NT2/D1 (cell line): ENCODE measurements around the gene HSD17B1.

Experiments
- DNase-seq: peaks from one replicate; pipeline ENCODE4 v3.0.0-alpha.2; 2011; ENCODE audit warnings: low read depth, low spot score
- H3K27me3 ChIP-seq: 2 replicates; pipeline ENCODE4 v1.6.0; 2011; ENCODE audit warnings: mild to moderate bottlenecking; ENCODE audit not compliant: insufficient read length, insufficient read depth
- H3K36me3 ChIP-seq: 2 replicates; pipeline ENCODE4 v1.6.1; 2011; ENCODE audit warnings: mild to moderate bottlenecking, low read length, mixed read lengths; ENCODE audit not compliant: insufficient read depth, insufficient read length
- H3K4me1 ChIP-seq: 2 replicates; pipeline ENCODE4 v1.5.1; 2011; ENCODE audit not compliant: insufficient read depth, insufficient read length
- H3K4me3 ChIP-seq: 2 replicates; pipeline ENCODE4 v1.5.1; 2011; ENCODE audit warnings: low read depth; ENCODE audit not compliant: insufficient read length
- H3K9ac ChIP-seq: 2 replicates; pipeline ENCODE4 v1.6.0; 2011; ENCODE audit warnings: low read depth; ENCODE audit not compliant: insufficient read length
- H3K9me3 ChIP-seq: 2 replicates; pipeline ENCODE4 v1.5.1; 2011; ENCODE audit warnings: mild to moderate bottlenecking, low read length; ENCODE audit not compliant: insufficient read depth
- SUZ12 ChIP-seq: IDR thresholded peaks from 2 replicates; pipeline ENCODE4 v1.6.1; 2011; ENCODE audit not compliant: insufficient read length, insufficient read depth; ENCODE audit errors: extremely low read depth
- YY1 ChIP-seq: IDR thresholded peaks from 2 replicates; pipeline ENCODE4 v1.6.1; 2011; ENCODE audit not compliant: insufficient read length, insufficient read depth
- ZNF274 ChIP-seq: IDR thresholded peaks from 2 replicates; pipeline ENCODE4 v1.6.1; 2011; ENCODE audit warnings: mild to moderate bottlenecking, low read depth, low read length

The HSD17B1 gene

DNA sequence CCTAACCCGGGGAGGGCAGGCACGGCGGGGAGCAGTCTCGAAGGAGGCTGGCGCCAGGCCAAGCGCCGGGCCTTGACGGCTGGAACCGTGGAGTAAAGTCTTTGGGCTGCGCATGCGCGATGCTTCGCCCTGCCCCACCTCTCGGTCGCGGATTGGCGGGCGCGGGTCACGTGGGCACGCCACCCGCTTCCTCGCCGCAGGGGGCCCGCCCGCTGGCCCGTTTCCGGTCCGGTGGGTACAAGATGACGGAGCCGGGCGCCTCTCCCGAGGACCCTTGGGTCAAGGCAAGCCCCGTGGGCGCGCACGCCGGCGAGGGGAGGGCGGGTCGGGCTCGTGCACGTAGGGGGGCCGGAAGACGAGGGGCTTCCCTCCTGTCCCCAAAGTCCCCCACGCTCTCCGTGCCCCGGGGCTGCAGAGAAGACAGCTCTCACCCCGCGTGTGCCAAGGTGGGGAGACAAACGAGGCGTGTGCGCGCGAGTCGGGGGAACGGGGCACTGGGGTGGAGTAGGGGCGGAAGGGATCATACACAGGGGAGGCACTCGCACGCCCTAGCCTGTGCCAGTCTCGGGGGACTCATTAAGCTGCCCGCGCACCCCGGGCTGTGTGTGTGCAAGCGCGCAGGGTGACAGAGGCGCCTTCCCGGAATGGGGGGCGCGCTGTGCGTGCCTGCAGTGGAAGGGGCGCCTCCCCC lies 14.3 kb downstream of the HSD17B1 start, which contains the start of gene MLX:
MLX (plus strand) TSS at position 218 of the 691 bp plus-strand sequence; CDS start at position 243, 25 bp downstream.
- H3K4me3 ChIP-seq = peak within 1 kb of the TSS; percentile 91
- no peaks in the 10 kb centered on the region for H3K27me3 ChIP-seq
- peaks cover 19% of the 10 kb centered on the region for H3K4me1 ChIP-seq
- H3K9ac ChIP-seq = peak within 1 kb of the TSS; percentile 88
- TF ChIP-seq SUZ12 (no peak), YY1 (no peak), ZNF274 (no peak)
- DNase-seq = peak; percentile 68
- H3K9me3 ChIP-seq = no peaks in the 10 kb centered on the region
- H3K36me3 ChIP-seq = peaks cover 85% of the 10 kb centered on the region

DNA sequence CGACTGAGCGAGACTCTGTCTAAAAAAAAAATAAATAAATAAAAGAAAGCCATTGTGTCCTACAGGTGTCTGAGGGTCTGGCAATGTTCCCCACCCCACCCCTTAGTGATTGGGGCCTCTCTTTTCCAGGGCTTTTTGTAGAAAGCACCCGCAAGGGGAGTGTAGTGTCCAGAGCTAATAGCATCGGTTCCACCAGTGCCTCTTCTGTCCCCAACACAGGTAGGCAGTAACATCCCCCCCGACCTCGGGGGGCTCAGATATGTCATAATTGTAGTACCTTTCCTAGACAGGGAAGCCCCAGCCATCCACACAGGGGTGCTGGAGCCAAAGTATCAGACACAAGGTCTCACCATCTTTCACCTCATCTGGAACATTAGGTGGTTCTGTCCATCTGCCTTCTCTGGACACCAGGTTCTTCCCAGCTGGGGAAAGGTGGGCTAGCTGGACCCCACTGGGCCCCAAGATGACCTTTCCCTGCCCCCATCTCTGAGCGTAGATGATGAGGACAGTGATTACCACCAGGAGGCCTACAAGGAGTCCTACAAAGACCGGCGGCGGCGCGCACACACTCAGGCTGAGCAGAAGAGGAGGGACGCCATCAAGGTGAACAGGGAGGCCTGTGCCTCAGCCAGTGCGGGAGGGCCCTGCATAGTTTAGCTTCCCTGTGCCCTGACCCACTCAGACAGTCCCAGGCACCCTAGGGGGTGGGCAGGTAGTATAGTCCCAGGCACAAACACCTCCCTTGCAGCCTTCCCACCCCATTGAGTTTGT lies 15.8 kb downstream of the HSD17B1 start:
- no peak overlapping the region for H3K9ac ChIP-seq
- no peak for DNase-seq
- TF ChIP-seq SUZ12 (no peak), YY1 (no peak), ZNF274 (no peak)
- no peaks in the 10 kb centered on the region for H3K9me3 ChIP-seq
- no peak overlapping the region for H3K4me3 ChIP-seq
- no peaks in the 10 kb centered on the region for H3K27me3 ChIP-seq
- H3K36me3 ChIP-seq = peaks cover 91% of the 10 kb centered on the region
- H3K4me1 ChIP-seq = peaks cover 14% of the 10 kb centered on the region

DNA sequence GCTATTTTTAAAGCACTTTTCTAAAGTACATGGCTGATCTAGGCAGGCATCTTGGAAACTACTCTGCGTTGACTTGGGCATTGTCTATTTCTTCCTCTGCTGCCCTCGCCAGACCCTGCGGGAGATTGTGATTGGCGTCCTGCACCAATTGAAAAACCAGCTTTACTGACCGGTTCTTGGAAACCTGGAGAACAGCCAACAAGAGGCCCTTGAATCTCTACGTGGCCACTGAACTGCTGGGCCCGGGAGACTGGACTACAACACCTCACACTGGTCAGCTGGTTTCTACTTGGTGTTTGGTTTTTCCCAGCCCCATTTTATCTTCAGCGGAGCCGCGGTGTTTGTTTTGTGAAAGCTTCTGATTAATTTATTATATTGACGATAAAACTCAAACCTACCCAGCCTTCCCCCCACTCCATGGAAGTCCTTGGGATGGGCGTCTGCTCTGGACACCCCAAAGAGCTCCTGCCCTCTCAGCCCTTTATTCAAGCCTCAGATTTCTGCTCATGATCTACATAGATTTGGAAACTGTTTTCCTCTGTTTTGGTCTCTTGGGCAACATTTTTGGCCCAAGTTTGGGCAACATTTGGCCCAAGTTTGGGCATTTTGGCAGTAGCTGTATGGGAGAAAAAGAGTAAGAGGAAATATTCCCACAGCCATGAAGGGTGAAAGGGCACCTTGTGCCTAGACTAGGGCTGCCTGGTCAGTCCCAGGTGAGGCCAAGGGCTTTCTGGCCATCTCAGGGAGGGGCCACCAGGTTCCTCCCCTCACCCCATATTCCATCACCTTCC lies 18.9 kb downstream of the HSD17B1 start:
- Histone ChIP-seq H3K9me3 (no peaks in the 10 kb centered on the region), H3K27me3 (no peaks in the 10 kb centered on the region), H3K9ac (no peak overlapping the region), H3K4me1 (peaks cover 3% of the 10 kb centered on the region), H3K4me3 (no peak overlapping the region), H3K36me3 (peaks cover 90% of the 10 kb centered on the region)
- TF ChIP-seq YY1 = no peak
- TF ChIP-seq ZNF274 = no peak
- TF ChIP-seq SUZ12 = no peak
- DNase-seq = no peak

DNA sequence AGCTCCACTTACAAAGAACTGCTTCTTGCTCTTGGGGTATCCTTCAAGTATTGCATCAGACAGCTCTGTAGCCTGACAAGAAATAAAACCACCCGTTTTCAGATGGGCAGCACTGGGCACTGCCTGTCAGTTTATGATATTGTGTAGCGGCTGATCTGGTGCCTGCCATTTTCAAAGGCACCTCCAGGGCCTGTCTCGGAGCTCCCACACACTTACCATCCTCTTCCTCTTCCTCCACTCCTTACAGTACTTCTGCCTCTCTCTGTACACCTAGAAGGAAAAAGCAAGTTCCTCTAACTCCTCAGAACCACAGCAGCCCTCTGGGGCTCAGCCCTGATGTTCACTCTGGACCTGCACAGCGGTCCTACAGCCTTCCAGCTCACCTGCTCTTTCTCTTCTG lies 20.4 kb downstream of the HSD17B1 start:
- Histone ChIP-seq H3K4me1 (no peaks in the 10 kb centered on the region), H3K27me3 (no peaks in the 10 kb centered on the region), H3K9me3 (no peaks in the 10 kb centered on the region), H3K9ac (no peak overlapping the region), H3K36me3 (peaks cover 87% of the 10 kb centered on the region), H3K4me3 (no peak overlapping the region)
- TF ChIP-seq YY1 (no peak), SUZ12 (no peak), ZNF274 (no peak)
- DNase-seq = no peak

DNA sequence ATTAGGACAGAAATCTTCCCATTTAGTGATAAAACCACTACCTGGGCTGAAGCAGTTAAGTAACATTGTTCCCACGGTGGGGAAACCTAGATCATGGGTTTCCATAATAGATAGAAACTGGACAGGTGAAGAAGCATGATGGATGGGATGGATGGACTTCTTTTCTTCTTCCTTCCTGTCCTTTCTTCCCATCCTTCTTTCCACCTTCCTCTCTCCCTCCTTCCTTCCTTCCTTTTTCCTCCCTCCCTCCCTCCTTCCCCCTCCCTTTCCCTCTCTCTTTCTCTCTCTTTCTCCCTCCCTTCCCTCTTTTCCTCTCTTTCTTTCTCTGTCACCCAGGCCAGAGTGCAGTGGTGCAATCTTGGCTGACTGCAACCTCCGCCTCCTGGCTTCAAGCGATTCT lies 21.7 kb downstream of the HSD17B1 start:
- H3K9ac ChIP-seq = no peak overlapping the region
- no peak for TF ChIP-seq ZNF274
- no peak for TF ChIP-seq SUZ12
- no peak for TF ChIP-seq YY1
- H3K36me3 ChIP-seq = peaks cover 77% of the 10 kb centered on the region
- H3K27me3 ChIP-seq = no peaks in the 10 kb centered on the region
- H3K9me3 ChIP-seq = no peaks in the 10 kb centered on the region
- DNase-seq = no peak
- no peaks in the 10 kb centered on the region for H3K4me1 ChIP-seq
- no peak overlapping the region for H3K4me3 ChIP-seq

DNA sequence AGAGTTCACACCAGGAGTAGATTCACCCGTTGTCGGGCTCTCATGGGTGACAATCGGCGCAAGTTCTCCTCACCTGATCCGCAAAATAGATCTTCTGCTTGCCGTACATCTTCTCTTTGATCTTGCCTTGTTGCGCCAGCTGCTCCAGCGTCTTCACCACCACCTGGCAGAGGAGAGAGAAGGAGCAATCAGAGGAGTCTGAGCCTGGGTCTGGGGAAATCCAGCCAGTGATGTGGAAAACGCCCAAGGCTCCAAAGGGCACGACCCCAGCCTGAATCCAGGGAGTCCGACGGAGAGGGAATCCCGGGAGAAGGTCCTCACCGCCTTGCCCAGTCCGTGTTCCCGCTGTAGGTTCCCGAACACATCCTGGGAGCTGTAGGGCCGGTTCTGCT lies 24.4 kb downstream of the HSD17B1 start:
- peak overlapping the region; percentile 94 for H3K4me3 ChIP-seq
- no peak for TF ChIP-seq SUZ12
- TF ChIP-seq YY1 = no peak
- TF ChIP-seq ZNF274 = no peak
- no peaks in the 10 kb centered on the region for H3K27me3 ChIP-seq
- peaks cover 74% of the 10 kb centered on the region for H3K36me3 ChIP-seq
- H3K9me3 ChIP-seq = no peaks in the 10 kb centered on the region
- H3K9ac ChIP-seq = peak overlapping the region; percentile 97
- no peak for DNase-seq
- no peaks in the 10 kb centered on the region for H3K4me1 ChIP-seq
